Measurements from ENCODE around the gene AIFM2. TPM values are rescaled to one million over a fixed set of nuclear protein-coding genes. Genes with fewer than 3 reads are reported as not detected.

Gene AIFM2
- total and polyA plus RNA-seq, 4 donors = 5.0 to 20.3 (median 9.7) TPM

GRCh38 chr10:70069346-70069745 lies 63.3 kb downstream of the AIFM2 start:
- Histone ChIP-seq H3K27ac (ENCODE audit: low read depth in 1 of 2, low read length in 2 of 2) (no peak overlapping the region), H3K36me3 (ENCODE audit: control insufficient read depth in 4 of 4, insufficient read depth in 3 of 4, low read depth in 1 of 4, low read length in 3 of 4) (no peaks in the 10 kb centered on the region), H3K9ac (ENCODE audit: low read depth in 1 of 2, low read length in 2 of 2) (no peak overlapping the region), H3K4me3 (ENCODE audit: low read depth in 1 of 3, low read length in 3 of 3) (no peak overlapping the region), H3K27me3 (ENCODE audit: control insufficient read depth in 4 of 4, insufficient read depth in 4 of 4, low read length in 3 of 4) (no peaks in the 10 kb centered on the region), H3K4me1 (ENCODE audit: control insufficient read depth in 4 of 4, insufficient read depth in 4 of 4, low read length in 3 of 4) (no peaks in the 10 kb centered on the region), H3K9me3 (ENCODE audit: control insufficient read depth in 4 of 4, low read length in 3 of 4) (no peaks in the 10 kb centered on the region)
- TF ChIP-seq RAD21 (IDR thresholded peaks at IDR 0.05) (no peak), RXRA (IDR thresholded peaks at IDR 0.05) (no peak), JUND (IDR thresholded peaks at IDR 0.05) (no peak), HNF4A (conservative IDR thresholded peaks at IDR 0.05) (no peak), TAF1 (conservative IDR thresholded peaks at IDR 0.05) (no peak), NR2F2 (IDR thresholded peaks at IDR 0.05) (no peak), SP1 (IDR thresholded peaks at IDR 0.05) (no peak), REST (IDR thresholded peaks at IDR 0.05) (no peak), ATF3 (IDR thresholded peaks at IDR 0.05) (no peak), CTCF (IDR thresholded peaks at IDR 0.05; ENCODE audit: low read depth, low read length, missing input control) (no peak), GABPA (IDR thresholded peaks at IDR 0.05 in 1 of 2, conservative IDR thresholded peaks at IDR 0.05 in 1 of 2) (no peak), FOXA2 (IDR thresholded peaks at IDR 0.05) (no peak)
- WGBS = 86% methylated on average over 5 of the region's 5 CpGs
- no peak for DNase-seq (ENCODE audit: low spot score)

GRCh38 chr10:70068925-70069324 lies 63.7 kb downstream of the AIFM2 start:
- WGBS = 89% methylated on average over 10 of the region's 10 CpGs
- no peak overlapping the region for H3K27ac ChIP-seq (ENCODE audit: low read depth in 1 of 2, low read length in 2 of 2)
- no peak overlapping the region for H3K9ac ChIP-seq (ENCODE audit: low read depth in 1 of 2, low read length in 2 of 2)
- no peak for TF ChIP-seq ATF3 (IDR thresholded peaks at IDR 0.05)
- no peak for TF ChIP-seq FOXA2 (IDR thresholded peaks at IDR 0.05)
- no peak for TF ChIP-seq CTCF (IDR thresholded peaks at IDR 0.05; ENCODE audit: low read depth, low read length, missing input control)
- no peak for TF ChIP-seq ZBTB33 (IDR thresholded peaks at IDR 0.05)
- no peak for TF ChIP-seq RAD21 (IDR thresholded peaks at IDR 0.05)
- TF ChIP-seq HNF4A (conservative IDR thresholded peaks at IDR 0.05) = no peak
- TF ChIP-seq FOXA1 (IDR thresholded peaks at IDR 0.05) = no peak
- TF ChIP-seq YY1 (IDR thresholded peaks at IDR 0.05) = no peak
- no peak for TF ChIP-seq JUND (IDR thresholded peaks at IDR 0.05)
- TF ChIP-seq NR2F2 (IDR thresholded peaks at IDR 0.05) = no peak
- no peak for TF ChIP-seq MAX (IDR thresholded peaks at IDR 0.05)
- no peak for TF ChIP-seq EGR1 (IDR thresholded peaks at IDR 0.05; ENCODE audit: low read depth in 2 of 2)
- TF ChIP-seq TAF1 (conservative IDR thresholded peaks at IDR 0.05) = no peak
- H3K4me3 ChIP-seq (ENCODE audit: low read depth in 1 of 3, low read length in 3 of 3) = no peak overlapping the region
- H3K27me3 ChIP-seq (ENCODE audit: control insufficient read depth in 4 of 4, insufficient read depth in 4 of 4, low read length in 3 of 4) = no peaks in the 10 kb centered on the region
- H3K9me3 ChIP-seq (ENCODE audit: control insufficient read depth in 4 of 4, low read length in 3 of 4) = no peaks in the 10 kb centered on the region
- no peaks in the 10 kb centered on the region for H3K36me3 ChIP-seq (ENCODE audit: control insufficient read depth in 4 of 4, insufficient read depth in 3 of 4, low read depth in 1 of 4, low read length in 3 of 4)
- no peaks in the 10 kb centered on the region for H3K4me1 ChIP-seq (ENCODE audit: control insufficient read depth in 4 of 4, insufficient read depth in 4 of 4, low read length in 3 of 4)
- DNase-seq (ENCODE audit: low spot score) = no peak

Data from liver (tissue), 9 donors.